OCI-LY3 (cell line): Measurements from ENCODE around the gene ESPL1.
"Not testable (repeated sequence)": the region's sequence is repeated elsewhere in the genome, so short reads cannot be mapped to it uniquely, and the experiment has no call there.

Source experiments
- H2AFZ ChIP-seq: fragments of 200-600, 300-600 bp; shearing (Covaris generic); 2 replicates; pipeline ENCODE4 v1.6.0; 2014; ENCODE audit warnings: antibody characterized with exemption, low read depth, low read length
- H3K27ac ChIP-seq: fragments of 200-600, 300-600 bp; sonication (generic); 2 replicates; pipeline ENCODE4 v1.5.1; 2014; ENCODE audit warnings: mild to moderate bottlenecking, low read length, moderate library complexity, mixed read lengths
- H3K27me3 ChIP-seq: fragments of 200-600, 300-600 bp; sonication (generic); 2 replicates; pipeline ENCODE4 v1.6.1; 2014; ENCODE audit warnings: low read depth, low read length, mixed read lengths
- H3K36me3 ChIP-seq: fragments of 200-600, 300-600 bp; sonication (generic); replicated peaks from 2 replicates; pipeline ENCODE3; 2014; ENCODE audit warnings: low read depth, low read length, mixed read lengths
- H3K4me1 ChIP-seq: fragments of 300-600, 200-600 bp; sonication (generic); 2 replicates; pipeline ENCODE4 v1.6.1; 2014; ENCODE audit warnings: low read length, mixed read lengths
- H3K4me2 ChIP-seq: fragments of 200-600, 300-600 bp; sonication (generic); 2 replicates; pipeline ENCODE4 v1.6.1; 2014; ENCODE audit warnings: low read length, mixed read lengths
- H3K4me3 ChIP-seq: fragments of 300-600, 200-600 bp; sonication (generic); 2 replicates; pipeline ENCODE4 v1.5.1; 2014; ENCODE audit warnings: antibody characterized with exemption, mild to moderate bottlenecking, low read length, moderate library complexity
- H3K79me2 ChIP-seq: fragments of 300-600, 200-600 bp; shearing (Covaris generic); 2 replicates; pipeline ENCODE4 v1.6.1; 2014; ENCODE audit warnings: mild to moderate bottlenecking, low read length, mixed read lengths
- H3K9ac ChIP-seq: fragments of 300-600, 200-600 bp; shearing (Covaris generic); 2 replicates; pipeline ENCODE4 v1.6.0; 2014; ENCODE audit warnings: mild to moderate bottlenecking, low read length, moderate library complexity
- H3K9me3 ChIP-seq: fragments of 200-600, 300-600 bp; shearing (Covaris generic); 2 replicates; pipeline ENCODE4 v1.6.1; 2014; ENCODE audit warnings: low read length, mixed read lengths; ENCODE audit not compliant: insufficient read depth
- H4K20me1 ChIP-seq: fragments of 200-600, 300-600 bp; sonication (generic); 2 replicates; pipeline ENCODE4 v1.6.1; 2016; ENCODE audit warnings: low read length, mixed read lengths; ENCODE audit not compliant: insufficient read depth
- EZH2phosphoT487 ChIP-seq: fragments of 200-600 bp; shearing (Covaris generic); IDR thresholded peaks from 2 replicates; pipeline ENCODE4 v1.6.1; 2018; ENCODE audit warnings: antibody characterized with exemption, mixed run types, low read depth
- TF ChIP-seq, protein P1 (sequence below): fragments of 200-600, 300-600 bp; sonication (generic); IDR thresholded peaks from 2 replicates; pipeline ENCODE4 v1.5.1; 2014; ENCODE audit warnings: antibody characterized with exemption, low read length, low read depth

The ESPL1 gene

DNA sequence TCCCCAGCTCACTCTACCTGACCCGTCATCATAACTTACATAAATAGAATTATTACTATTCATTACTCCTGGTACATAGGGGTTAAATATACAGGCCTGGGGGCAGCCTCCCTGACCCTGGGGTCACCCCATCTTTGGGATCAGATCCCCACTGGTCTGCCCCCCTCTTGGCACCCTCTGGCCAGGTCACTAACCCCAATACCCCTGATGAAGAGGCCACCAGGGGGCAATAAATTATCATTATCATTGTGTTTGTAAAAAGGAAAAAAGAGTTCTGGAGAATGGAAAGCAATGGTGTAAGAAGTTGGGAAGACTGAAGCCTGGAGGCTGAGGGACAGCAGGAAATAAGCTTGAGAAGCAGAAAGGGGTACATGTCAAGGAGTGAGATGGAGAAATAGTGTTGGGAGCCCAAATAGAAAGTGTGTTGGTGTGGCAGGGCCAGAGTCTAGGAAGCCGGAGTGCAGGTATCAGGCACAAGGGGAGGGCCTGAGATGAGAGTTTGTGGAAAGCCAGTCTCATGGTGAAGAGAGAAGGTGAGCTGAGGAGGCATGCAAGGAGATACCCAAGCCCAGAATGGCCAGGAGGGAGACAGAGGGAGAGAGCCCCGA, 59.4 kb downstream of the ESPL1 start:
- Histone ChIP-seq H3K4me2 (no peak overlapping the region), H3K36me3 (no peaks in the 10 kb centered on the region), H4K20me1 (no peaks in the 10 kb centered on the region), H3K27ac (no peak overlapping the region), H3K27me3 (peaks cover 23% of the 10 kb centered on the region), H3K79me2 (no peaks in the 10 kb centered on the region), H2AFZ (no peak overlapping the region), H3K9me3 (no peaks in the 10 kb centered on the region), H3K4me1 (peaks cover 15% of the 10 kb centered on the region), H3K9ac (no peak overlapping the region), H3K4me3 (no peak overlapping the region)
- no peak for TF ChIP-seq EZH2phosphoT487
- TF ChIP-seq, protein P1, sequence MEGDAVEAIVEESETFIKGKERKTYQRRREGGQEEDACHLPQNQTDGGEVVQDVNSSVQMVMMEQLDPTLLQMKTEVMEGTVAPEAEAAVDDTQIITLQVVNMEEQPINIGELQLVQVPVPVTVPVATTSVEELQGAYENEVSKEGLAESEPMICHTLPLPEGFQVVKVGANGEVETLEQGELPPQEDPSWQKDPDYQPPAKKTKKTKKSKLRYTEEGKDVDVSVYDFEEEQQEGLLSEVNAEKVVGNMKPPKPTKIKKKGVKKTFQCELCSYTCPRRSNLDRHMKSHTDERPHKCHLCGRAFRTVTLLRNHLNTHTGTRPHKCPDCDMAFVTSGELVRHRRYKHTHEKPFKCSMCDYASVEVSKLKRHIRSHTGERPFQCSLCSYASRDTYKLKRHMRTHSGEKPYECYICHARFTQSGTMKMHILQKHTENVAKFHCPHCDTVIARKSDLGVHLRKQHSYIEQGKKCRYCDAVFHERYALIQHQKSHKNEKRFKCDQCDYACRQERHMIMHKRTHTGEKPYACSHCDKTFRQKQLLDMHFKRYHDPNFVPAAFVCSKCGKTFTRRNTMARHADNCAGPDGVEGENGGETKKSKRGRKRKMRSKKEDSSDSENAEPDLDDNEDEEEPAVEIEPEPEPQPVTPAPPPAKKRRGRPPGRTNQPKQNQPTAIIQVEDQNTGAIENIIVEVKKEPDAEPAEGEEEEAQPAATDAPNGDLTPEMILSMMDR: peak; percentile 52

DNA sequence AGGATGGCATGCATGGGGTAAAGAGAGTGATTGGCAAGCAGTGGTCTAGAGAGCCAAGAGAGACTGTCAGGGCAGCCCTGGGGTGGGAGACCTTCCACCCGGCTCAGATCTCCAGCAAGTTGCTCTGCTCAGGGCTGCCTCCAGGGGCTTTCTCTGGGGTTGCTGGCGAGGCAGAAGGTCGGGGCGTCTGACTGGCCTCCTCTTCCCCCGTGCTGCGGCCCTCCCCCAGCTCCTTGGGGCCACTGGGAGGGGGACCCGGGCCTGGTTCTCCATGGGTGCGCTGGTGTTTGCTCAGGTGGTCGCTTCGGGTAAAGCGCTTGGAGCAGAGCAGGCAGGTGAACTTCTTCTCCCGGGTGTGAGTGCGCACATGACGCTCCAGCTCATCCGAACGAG, 59.9 kb downstream of the ESPL1 start:
- H3K9me3 ChIP-seq: no peaks in the 10 kb centered on the region
- H4K20me1 ChIP-seq: no peaks in the 10 kb centered on the region
- no peak overlapping the region for H3K27ac ChIP-seq
- no peak overlapping the region for H3K4me2 ChIP-seq
- H3K9ac ChIP-seq: no peak overlapping the region
- H3K27me3 ChIP-seq: peaks cover 23% of the 10 kb centered on the region
- TF ChIP-seq, protein P1: no peak
- TF ChIP-seq EZH2phosphoT487: no peak
- peaks cover 15% of the 10 kb centered on the region for H3K4me1 ChIP-seq
- no peaks in the 10 kb centered on the region for H3K79me2 ChIP-seq
- H2AFZ ChIP-seq: no peak overlapping the region
- H3K4me3 ChIP-seq: no peak overlapping the region
- no peaks in the 10 kb centered on the region for H3K36me3 ChIP-seq

DNA sequence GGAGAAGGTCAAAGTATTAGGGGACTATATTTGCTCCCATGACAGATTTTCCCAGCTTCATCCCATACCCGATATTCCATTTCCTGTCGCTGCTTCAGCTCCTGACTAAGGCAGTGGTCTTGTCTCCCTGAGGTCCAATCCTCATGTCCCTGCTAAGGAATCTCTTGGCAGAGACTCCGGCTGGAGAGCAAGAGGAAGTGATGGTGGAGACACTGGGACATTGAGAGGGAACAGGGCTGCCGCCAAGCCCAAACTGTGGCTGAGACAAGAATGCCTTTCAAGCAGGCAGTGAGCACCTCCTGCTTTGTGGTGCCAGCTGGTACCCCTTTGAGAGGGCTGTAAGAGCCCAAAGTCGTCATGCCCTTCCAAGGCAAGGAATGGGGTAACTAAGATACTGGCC, 62.6 kb downstream of the ESPL1 start:
- peaks cover 29% of the 10 kb centered on the region for H3K27me3 ChIP-seq
- H3K4me1 ChIP-seq: peaks cover 9% of the 10 kb centered on the region; the same call in 1 of the 2 replicates
- H3K27ac ChIP-seq: no peak overlapping the region
- H3K79me2 ChIP-seq: no peaks in the 10 kb centered on the region
- TF ChIP-seq, protein P1: no peak
- no peak for TF ChIP-seq EZH2phosphoT487
- no peak overlapping the region for H3K9ac ChIP-seq
- no peaks in the 10 kb centered on the region for H3K9me3 ChIP-seq
- no peak overlapping the region for H3K4me2 ChIP-seq
- no peaks in the 10 kb centered on the region for H3K36me3 ChIP-seq
- H4K20me1 ChIP-seq: no peaks in the 10 kb centered on the region
- H2AFZ ChIP-seq: no peak overlapping the region
- no peak overlapping the region for H3K4me3 ChIP-seq

DNA sequence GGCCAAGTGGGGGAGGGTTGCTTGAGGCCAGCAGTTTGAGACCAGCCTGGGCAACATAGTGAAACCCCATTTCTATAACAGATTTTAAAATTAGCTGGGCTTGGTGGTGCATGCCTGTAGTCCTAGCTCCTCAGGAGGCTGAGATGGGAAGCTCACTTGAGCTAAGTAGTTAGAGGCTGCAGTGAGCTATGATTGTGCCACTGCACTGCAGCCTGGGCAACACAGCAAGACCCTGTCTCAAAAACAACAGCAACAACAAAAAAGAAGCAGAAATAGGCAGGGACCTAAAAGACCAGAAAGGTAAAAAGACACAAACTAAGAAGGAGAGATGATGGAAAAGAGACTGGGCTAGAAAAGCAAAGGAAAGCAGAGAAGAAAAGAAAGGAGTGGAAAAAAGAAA, 64.2 kb downstream of the ESPL1 start:
- H3K27me3 ChIP-seq: peaks cover 30% of the 10 kb centered on the region
- H3K4me3 ChIP-seq, H3K9ac ChIP-seq, H3K9me3 ChIP-seq, H2AFZ ChIP-seq, H3K4me1 ChIP-seq, H3K79me2 ChIP-seq, H3K4me2 ChIP-seq, H3K27ac ChIP-seq, H3K36me3 ChIP-seq, H4K20me1 ChIP-seq: not testable (repeated sequence)
